PC-3 (cell line): Measurements from ENCODE around the gene SP9.

ENCODE experiments used
- EZH2 ChIP-seq: fragments of 300-600 bp; sonication (generic); IDR thresholded peaks from one replicate; pipeline ENCODE4 v1.6.1; 2017; ENCODE audit warnings: antibody characterized with exemption, mild to moderate bottlenecking, low read length; ENCODE audit not compliant: unreplicated experiment
- EZH2phosphoT487 ChIP-seq: fragments of 300-600 bp; sonication (generic); IDR thresholded peaks from 2 replicates; pipeline ENCODE4 v1.6.1; 2018; ENCODE audit warnings: mild to moderate bottlenecking, antibody characterized with exemption, low read length, borderline replicate concordance
- TF ChIP-seq, protein P1 (sequence below): fragments of 300-600 bp; sonication (generic); conservative IDR thresholded peaks from 2 replicates; pipeline ENCODE4 v1.5.1; 2017; ENCODE audit warnings: antibody characterized with exemption, low read depth, mild to moderate bottlenecking, low read length

DNA sequence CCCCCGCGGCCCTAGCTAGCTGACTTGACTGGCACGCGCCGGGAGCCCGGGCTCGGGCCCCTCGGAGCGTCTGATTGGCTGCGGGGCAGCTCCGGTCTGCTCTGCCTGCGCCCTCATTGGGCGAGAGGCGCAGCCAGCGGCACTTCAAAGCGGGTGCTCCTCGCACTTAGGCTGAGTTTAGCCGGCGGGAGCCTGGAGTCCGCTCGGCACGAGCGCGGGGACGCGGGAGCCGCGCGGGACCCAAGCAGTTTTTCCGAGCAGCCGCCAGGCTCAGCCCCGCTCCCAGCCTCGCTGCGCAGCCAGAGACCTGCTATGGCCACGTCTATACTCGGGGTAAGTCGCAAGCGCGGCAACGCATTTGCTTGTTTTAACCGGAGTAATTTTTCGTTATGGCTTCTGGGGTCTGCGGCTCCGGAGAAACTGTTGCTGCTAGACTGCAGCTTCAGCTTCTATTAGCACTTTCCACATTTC, at the start of gene SP9:
- TF ChIP-seq, protein P1, sequence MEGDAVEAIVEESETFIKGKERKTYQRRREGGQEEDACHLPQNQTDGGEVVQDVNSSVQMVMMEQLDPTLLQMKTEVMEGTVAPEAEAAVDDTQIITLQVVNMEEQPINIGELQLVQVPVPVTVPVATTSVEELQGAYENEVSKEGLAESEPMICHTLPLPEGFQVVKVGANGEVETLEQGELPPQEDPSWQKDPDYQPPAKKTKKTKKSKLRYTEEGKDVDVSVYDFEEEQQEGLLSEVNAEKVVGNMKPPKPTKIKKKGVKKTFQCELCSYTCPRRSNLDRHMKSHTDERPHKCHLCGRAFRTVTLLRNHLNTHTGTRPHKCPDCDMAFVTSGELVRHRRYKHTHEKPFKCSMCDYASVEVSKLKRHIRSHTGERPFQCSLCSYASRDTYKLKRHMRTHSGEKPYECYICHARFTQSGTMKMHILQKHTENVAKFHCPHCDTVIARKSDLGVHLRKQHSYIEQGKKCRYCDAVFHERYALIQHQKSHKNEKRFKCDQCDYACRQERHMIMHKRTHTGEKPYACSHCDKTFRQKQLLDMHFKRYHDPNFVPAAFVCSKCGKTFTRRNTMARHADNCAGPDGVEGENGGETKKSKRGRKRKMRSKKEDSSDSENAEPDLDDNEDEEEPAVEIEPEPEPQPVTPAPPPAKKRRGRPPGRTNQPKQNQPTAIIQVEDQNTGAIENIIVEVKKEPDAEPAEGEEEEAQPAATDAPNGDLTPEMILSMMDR: no peak
- TF ChIP-seq EZH2phosphoT487: no peak
- TF ChIP-seq EZH2: no peak
